Activated CD8-positive, alpha-beta memory T cell treated with anti-CD3 and anti-CD28 coated beads, Interleukin-2, amount 50 U/mL, for 48 hours (primary cell): Measurements from ENCODE around the gene EYS.
"Not testable (repeated sequence)": the region's sequence is repeated elsewhere in the genome, so short reads cannot be mapped to it uniquely, and the experiment has no call there.

ENCODE experiments used
- DNase-seq: peaks from one replicate; pipeline ENCODE4 v3.0.0-alpha.2; 2020

The EYS gene

DNA sequence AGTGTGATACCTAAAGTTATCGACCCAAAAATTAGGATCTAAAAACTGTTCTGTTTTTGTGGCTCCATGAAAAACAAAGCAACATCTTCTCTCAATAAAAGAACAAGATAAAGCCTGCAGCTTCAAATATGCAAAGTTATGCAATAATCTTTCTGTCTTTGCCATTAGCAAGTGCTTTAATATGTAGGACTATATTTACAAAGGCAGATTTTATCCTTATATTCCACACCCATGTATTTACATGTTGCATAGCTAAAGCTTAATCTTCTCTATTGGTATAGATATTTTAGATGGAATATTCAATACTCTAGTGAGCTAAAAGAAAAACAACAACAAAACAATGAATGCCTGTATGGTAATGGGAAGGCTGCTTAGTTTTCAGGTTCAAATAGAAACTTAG is 1443.2 kb downstream of the EYS start:
- DNase-seq, result no peak

DNA sequence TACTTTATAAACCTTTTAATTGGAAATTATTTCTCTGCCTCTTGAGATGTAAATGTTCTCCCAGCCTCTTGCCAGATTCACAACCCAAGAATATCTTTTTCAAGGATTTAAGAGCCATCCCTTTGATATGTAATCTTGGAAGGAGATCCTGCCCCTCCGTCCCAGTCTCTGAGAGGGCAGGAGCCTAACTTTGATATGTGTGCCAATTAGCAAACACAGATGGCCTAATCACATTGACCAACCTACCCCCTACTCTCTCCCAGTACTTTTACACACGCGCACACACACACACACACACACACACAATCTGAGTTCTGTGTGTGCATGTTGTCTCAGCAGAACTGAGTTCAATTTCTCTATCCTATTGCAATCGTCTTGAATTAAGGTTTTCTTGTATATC is 1447.7 kb downstream of the EYS start:
- no peak for DNase-seq

DNA sequence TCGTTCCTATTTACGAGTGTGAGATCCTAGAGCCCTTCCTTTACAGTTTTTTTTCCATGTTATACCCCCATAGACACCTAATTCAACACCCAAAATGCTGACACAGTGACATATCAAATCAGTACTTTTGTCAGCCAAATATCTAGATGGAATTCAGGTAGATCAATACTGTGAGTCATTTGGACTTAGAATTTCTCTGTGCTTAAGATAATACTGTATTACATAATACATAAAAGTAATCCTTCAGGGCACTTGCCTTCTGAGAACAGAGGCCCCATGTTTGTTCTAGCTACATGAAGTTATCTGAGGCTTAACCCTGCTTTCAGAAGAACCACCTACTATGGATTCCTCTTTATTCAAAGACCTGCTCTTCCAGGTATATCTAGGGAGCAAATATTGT is 1448.3 kb downstream of the EYS start:
- no peak for DNase-seq

DNA sequence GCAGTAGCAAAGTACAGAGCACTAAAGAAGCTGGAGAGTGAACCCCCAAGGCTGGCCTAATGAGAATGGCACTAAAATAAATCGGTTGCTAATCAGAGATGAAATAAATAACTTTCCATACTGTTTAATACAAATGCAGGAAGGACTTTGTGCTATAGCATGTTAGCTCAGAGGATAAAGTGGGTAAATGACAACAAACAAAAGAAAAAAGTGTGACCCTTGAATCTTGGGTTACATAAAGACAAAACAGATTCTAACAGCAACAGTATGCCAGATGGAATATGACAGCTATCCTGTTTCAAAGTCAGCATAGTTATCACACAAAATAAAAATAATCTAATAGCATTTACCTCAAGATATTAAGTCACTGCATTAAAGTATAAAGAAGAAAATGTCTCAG is 1448.7 kb downstream of the EYS start:
- DNase-seq, result no peak

DNA sequence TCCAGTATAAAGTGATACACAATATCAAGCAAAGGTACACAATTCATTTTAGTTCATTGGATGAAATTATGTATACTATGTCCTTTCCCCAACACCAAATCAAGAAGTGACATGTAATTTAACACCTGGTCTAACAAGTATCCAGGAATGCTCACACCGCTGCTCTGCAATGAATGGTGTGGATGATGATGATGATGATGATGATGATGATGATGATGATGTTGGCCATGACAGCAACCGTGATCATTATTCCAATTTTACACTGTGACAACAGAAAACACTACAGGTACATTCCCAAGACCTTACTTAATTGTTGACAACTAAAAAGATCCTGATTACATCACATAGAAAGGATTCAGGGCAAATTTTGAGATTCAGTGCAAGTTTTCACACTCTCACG is 1449.4 kb downstream of the EYS start:
- no peak for DNase-seq

DNA sequence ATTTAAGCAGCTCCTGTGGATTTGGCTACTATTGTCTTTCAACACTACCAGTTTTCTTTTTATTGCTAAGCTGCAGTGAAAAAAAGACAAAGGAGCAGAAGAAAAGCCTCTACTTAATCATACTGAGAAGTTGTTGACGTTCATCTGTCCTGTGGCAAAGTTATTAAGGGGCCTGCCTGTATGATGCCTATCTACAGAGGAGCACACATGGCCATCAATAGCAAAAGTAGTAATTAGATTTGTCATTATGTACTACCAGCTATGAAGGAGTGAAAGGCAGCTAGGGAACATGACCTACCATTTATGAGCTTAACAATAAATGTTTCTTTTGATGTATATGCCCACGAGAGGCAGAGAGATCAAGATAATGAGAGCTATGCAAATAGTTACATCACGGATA is 1450.5 kb downstream of the EYS start:
- no peak for DNase-seq

DNA sequence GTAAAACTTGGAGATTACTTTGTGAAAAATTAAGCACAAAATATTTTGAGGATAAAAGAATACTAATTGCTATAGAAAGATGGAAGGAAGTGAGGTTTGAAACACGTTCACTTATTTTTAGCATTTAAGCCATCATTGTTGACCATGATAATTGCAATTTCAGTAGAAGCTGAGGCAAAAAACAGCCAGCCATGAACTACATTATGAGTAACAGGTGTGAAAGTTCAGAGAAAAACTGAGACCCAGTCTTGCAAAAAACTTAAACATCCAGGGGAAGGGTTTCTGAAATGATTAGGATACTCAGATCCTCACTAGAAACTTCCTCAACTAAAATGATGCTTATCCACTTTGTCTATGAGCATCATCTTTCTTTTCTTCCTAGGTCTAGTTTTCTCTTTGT is 1452.0 kb downstream of the EYS start:
- DNase-seq, result no peak

DNA sequence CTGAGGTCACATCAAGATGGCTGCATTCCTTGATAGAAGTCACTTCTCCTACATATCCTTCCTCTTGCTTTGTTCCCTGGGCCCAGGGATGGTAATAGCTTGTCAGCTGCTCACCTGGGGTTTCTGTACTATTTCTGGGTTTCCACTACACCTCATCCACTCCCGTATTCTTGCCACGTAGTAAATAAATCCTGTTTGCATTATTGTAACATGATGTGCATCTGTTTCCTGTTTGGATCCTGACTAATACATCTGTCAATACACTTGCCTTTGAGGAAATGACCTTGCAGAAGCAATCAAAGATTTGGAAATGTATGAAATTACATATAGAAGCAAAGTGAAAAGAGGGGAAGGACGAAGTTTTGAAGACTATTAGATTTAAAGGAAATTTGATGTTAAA is 1452.5 kb downstream of the EYS start:
- no peak for DNase-seq

DNA sequence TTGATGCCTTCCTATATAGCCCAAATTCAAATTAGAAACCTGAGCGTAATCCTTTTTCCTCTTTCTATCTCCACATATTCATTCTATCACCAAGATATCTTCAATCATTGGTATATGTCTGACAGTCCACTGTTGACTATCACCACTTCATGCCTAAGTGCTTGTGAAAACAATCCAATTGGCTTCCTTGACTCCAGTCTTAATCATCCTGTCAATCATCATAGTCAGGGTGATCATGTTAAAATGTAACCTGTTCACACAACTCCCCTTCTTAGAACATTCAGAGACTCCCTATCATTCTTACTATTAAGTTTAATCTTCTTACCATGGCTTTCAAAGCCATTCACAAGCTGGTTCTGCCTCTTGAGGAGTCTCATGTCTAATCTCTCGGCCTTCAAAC is 1454.8 kb downstream of the EYS start:
- DNase-seq, result no peak

DNA sequence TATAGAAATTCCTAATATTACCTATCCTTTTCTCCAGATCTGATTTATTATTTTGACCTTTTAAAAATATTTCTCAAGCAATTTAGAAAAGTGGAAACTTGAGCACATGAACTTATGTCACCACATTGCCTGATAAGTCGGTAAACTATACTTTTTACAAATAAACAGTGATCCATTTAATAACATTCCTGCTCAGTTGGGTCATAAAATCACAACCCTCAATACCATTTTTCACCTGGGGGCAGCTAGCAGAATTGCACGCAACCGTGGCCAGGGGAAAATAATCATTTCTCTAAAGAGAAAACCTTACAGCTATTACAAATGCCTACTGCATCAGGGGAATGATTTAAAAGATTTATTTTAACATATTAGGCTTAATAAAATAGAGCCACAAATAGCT is 1456.9 kb downstream of the EYS start:
- DNase-seq, result no peak

DNA sequence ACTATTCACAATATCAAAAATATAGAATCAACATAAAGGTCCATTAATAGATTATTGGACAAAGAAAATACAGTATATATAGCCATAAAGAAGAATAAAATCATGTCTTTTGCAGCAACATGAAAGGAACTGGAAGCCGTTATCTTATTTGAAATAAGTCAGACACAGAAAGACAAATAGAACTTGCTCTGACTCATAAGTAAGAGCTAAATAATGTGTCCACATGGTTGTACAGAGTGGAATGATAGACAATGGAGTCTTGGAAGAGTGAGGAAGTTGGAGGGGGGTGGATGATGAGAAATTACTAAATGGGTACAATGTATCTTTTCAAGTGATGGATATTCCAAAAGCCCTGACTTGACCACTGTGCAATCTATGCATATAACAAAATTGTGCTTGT is 1457.9 kb downstream of the EYS start:
- no peak for DNase-seq

DNA sequence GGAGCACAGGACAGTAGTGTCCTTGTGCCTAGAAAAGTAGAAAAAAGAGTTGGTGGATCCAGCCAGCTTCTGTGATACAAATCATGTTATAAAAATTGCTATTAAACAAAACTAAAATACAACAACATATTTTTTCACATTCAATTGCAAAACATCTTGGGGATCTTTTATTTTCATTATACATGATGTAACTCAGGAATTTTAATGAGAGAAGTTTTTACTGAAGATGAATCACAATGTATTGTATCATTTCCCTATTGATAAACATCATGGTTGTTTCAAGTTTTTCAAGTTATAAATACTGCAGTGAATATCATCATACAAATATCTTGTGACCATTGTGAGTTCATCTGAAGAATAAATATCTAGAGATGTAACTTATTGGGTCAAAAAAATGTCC is 1463.4 kb downstream of the EYS start:
- DNase-seq, result no peak

DNA sequence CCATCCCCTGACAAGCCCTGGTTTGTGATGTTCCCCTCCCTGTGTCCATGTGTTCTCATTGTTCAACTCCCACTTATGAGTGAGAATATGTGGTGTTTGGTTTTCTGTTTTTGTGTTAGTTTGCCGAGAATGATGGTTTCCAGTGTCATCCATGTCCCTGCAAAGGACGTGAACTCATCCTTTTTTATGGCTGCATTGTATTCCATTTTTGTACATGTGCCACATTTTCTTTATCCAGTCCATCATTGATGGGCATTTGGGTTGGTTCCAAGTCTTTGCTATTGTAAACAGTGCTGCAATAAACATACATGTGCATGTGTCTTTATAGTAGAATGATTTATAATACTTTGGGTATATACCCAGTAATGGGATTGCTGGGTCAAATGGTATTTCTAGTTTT is 1468.1 kb downstream of the EYS start:
- not testable (repeated sequence) for DNase-seq

DNA sequence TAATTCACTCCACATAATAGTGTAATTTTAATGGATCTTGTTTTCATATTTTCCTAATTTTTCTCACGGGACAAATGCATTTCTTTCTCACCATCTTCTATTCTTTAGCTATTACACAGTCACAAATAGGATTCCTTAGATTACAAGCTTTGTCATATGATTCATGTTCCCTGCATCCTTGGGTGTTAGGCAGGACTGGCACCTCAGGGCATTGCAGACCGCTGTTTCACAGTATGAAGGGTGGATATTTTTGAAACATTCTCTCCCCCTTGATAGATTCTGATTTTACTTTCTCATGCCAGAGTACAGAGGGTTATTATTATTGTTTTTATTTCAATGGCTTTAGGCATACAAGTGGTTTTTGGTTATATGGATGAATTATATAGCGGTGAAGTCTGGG is 1469.0 kb downstream of the EYS start:
- no peak for DNase-seq

DNA sequence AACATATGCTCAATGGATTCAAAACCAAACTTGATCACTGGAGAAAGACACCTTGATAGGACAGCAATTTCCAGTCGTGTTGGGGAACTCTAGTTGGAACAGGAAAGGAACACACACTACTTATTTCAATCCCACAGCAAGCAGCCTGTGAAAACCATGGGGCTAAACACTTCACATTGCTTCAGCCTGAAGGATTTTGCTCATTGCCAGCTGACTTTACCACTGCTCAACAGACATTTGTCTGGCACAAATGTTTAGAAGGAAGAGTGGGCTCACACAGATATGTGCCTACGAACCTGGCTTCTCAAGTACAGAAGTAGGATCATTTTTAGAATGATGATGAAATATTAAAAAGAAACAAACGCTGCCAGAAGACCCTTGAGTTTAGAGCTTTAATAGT is 1473.3 kb downstream of the EYS start:
- DNase-seq, result no peak

DNA sequence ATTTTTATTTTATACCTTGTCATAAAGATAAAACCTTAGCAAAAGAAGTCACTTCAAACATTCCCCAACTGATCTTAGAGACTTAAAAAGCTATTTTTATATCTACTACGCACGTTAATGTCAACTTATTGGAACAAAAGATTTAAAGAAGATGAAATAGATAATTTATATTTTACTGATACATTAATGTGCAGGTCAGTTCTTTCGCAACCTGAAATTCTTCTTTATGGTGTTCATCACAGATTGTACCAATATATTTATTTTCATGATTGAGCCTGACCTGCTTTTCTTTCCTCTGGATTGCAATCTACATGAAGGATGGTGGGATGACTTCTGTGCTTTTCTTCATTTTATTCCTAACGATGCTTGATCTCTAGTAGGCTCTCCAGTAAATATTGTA is 1475.1 kb downstream of the EYS start:
- DNase-seq, result no peak

DNA sequence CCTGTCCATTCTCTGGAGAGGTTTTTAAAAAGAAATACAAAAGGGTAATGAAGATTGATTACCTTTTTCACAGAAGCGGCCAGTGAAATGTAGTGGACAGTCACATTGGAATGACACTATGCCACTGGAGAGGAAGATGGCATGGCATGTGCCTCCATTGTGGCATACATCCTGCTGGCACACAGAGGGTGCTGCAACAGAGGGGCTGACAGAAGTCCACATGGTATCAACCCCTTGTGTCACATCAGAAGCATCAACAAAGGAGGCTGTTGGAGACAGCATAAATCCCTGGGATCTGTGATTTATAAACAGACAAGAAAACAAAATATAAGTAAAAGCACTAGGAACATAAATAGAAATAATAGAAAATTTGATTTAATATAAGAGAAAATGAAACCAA is 1476.5 kb downstream of the EYS start:
- no peak for DNase-seq

DNA sequence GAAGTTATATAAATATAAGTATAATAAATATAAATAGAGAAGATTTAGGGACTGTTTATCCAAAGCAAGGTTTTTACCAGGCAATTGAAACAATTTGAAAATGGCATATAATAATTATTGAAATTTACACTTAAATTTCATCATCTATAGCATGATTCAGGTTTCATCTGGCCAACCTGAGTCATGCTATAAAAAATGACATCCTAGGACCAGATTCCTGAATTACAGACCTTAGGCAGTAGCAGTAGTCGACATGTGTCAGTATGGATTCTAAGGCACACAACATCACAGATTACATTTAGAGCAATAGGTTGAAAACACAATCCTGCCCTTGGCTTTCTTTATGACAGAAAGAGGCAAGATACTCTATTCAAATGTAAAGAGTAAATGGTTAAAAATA is 1479.2 kb downstream of the EYS start:
- no peak for DNase-seq

DNA sequence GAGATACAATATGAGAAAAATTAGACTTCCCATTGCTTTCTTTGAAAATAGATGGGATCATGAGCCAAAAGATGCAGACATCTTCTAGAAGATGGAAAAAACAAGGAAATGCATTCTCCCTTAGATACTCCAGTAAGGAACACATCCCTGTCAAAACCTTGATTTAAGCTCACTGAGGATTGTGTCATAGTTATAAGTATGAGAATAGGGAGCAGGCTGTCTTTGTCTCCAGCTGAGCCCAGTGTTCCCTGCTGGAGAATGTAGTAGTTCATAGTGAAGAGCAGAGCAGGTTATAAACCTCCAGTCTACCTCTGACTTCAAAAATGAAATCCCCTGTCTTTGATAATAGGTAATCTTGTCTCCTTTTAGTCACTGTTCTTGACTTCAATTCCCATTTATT is 1481.5 kb downstream of the EYS start:
- no peak for DNase-seq

DNA sequence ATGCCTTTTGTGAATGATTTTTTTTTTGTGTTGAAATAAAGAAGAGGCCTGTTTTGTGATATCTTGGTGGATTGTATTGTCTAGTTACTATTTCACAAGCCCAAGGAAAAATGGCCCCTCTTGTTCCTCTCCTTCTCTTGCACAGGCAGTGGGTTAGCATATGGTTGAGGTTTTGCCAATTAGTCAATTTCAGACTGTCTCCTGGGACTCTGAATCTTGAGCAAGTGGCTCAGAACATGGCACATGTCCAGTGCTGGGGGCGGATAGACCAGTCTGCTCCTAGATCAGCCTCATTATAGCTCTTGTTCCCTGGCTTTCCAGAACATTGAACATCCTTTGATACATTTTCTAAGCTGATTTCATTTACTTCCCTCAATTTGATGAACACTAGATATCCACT is 1482.2 kb downstream of the EYS start:
- no peak for DNase-seq

DNA sequence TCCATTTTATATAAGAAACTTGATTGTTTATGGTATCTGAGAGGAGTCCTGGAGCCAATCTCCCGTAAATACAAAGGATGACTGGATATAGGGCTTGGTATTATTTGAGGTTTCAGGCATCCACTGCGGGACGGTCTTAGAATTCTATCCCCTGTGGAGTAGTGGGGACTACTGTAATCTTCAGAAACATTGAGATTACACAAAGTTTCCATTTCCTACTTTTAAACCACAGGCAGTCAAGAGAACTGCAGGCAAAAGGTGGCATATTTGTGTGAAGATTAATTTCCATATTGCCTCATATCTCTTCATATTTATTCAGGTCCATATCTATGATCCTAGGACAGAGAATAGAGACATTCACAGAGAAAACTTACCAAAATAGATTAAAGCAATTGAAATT is 1485.2 kb downstream of the EYS start:
- DNase-seq, result no peak

DNA sequence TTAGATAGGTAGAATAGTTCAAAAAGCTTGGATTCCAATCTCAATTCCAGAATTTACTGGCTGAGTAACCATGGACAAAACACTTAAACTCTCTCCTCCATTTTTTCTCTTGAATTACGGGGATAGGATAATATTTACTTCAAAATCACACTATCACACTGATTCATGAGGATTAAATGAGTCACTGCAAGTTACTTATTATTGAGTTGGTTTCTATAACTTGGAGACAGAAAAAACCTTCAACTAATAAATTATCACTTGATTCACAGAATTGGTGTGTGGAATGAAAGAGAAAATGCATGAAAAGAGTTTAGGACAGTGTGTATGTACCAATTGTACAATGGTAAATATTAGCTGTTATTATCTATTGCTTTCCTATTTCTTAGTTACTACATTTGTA is 1486.2 kb downstream of the EYS start:
- DNase-seq, result no peak

DNA sequence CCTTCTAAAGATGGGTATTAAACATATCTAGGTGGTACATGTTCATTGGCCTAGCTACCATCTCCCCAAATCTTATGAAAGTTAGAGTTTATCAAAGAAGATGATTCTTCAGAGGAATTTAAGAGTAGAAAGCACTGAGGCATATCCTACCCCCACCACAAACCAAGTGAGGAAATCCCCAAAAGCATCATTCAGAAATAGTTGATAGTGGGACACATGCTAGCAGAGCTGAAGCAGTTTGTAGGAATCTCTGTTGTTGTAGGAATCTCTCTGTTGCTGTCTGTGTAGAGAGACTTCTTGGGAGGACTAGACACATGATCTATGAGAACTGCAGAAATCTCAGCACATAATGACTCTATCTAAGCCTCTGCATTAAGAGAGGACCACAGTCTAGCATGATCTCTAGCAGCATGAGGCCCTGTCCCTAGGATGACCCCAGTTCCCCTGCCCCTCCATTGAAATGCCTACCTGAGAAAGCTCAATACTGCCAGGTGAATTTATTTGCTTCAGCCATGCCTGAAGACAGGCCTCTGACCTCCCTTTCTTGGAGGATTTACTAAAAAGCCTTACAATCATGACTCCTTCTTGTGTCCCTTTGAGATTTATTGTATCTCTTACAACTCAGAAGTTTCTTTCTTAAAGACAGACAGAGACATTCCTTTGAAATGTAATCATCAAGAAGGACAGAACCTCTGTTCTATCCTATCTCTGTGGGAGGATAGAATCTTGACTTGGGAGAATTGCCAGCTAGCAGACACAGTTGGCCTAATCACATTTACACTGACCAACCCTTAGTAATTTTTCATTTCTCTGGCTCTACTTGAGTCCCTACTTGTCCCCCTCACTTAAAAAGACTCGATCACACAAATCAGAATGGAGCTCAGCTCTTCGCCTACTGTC is 1489.1 kb downstream of the EYS start:
- no peak for DNase-seq

DNA sequence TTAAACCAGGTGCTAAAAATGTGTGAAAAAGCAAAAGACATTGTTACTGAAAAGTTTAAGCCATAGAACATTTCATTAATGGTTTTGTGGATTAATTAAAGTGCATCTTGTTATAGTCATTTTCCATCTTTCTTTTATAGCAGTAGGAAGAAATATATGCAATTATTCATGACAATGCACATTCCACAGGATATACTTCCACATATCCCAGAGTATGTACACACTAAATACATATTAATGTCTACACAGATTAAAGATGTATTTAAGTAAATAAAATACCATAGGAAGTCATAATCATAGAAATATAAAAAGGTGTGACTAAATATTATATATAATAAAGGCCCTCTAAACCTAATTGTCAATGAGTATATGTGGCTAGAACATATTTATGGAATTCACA is 1492.7 kb downstream of the EYS start:
- DNase-seq, result no peak

DNA sequence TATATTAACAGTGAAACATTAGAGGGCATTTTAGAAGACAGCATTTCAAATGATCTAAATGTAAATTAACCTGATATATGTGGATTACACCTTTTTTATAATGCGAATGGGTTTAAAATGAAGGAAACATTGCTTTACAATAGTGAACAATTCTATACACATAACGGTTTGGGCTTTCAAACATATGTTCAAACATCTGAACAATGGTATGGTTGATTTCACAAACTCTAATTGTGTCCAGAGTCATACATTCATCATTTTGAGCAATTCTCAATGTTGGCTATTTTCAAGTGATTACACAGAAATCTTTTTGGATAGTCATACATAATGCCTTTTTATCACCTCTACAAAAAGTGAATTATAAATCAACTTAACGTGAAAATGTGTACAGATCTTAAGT is 1493.3 kb downstream of the EYS start:
- no peak for DNase-seq
